ENCODE data around the gene NPAS1.

NPAS1 gene, protein sequence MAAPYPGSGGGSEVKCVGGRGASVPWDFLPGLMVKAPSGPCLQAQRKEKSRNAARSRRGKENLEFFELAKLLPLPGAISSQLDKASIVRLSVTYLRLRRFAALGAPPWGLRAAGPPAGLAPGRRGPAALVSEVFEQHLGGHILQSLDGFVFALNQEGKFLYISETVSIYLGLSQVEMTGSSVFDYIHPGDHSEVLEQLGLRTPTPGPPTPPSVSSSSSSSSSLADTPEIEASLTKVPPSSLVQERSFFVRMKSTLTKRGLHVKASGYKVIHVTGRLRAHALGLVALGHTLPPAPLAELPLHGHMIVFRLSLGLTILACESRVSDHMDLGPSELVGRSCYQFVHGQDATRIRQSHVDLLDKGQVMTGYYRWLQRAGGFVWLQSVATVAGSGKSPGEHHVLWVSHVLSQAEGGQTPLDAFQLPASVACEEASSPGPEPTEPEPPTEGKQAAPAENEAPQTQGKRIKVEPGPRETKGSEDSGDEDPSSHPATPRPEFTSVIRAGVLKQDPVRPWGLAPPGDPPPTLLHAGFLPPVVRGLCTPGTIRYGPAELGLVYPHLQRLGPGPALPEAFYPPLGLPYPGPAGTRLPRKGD

GRCh38 chr19:47019431-47020041, at the start of gene NPAS1:
TSS of gene NPAS1 (plus strand) at chr19:47019837. CDS start at chr19:47021048, 1,211 bp downstream.
- Histone ChIP-seq H3K36me3 (ENCODE audit: control insufficient read depth, insufficient read depth, low read length) (no peaks in the 10 kb centered on the region), H3K27me3 (ENCODE audit: control insufficient read depth, insufficient read depth, low read length) (peaks cover 51% of the 10 kb centered on the region), H3K4me3 (ENCODE audit: low read depth, low read length) (peak within 1 kb of the TSS; percentile 82), H3K4me1 (ENCODE audit: control insufficient read depth, insufficient read depth, low read length) (peaks cover 8% of the 10 kb centered on the region), H3K9ac (ENCODE audit: low read depth, low read length) (no peak within 1 kb of the TSS), H3K9me3 (ENCODE audit: control insufficient read depth, insufficient read depth, low read length) (no peaks in the 10 kb centered on the region)

DNA sequence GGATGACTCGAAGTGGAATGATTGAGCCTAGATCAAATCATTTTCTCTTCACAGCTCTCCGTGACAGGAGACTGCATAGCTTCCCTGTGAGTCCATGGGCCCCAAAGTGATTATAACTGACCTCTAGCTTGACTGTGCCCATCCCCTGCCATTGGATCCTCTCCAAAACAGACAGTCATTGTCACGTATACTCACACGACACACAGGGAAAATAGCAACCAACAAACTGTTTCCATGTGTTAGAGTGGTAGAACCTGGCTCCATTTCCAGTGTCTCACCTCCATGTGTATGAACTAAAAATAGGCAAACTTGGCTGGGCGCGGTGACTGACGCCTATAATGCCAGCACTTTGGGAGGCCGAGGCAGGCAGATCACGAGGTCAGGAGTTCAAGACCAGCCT, 48.8 kb upstream of the NPAS1 start:
- Histone ChIP-seq H3K4me1 (ENCODE audit: control insufficient read depth, insufficient read depth, low read length) (peaks cover 3% of the 10 kb centered on the region), H3K9me3 (ENCODE audit: control insufficient read depth, insufficient read depth, low read length) (no peaks in the 10 kb centered on the region), H3K36me3 (ENCODE audit: control insufficient read depth, insufficient read depth, low read length) (no peaks in the 10 kb centered on the region), H3K4me3 (ENCODE audit: low read depth, low read length) (no peak overlapping the region), H3K27me3 (ENCODE audit: control insufficient read depth, insufficient read depth, low read length) (no peaks in the 10 kb centered on the region), H3K9ac (ENCODE audit: low read depth, low read length) (no peak overlapping the region)

DNA sequence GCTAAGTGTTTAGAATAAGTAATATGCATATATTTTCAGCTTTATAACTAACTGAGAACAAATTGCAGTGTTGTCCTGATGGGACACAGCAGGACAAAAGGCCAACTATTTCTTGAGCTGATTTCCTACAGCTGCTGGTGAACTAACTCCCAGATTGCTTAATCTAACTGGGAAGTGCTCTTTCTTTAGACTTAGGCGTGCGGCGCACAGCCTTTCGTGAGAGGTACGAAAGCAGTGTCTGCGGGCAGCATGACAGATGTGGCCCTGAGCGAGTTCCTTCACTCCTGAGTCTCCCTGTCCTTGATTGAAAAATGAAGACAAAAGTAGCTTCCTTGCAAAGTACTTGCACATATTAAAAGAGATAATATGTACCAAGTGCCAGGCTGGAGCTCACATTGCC, 47.3 kb upstream of the NPAS1 start:
- Histone ChIP-seq H3K4me1 (ENCODE audit: control insufficient read depth, insufficient read depth, low read length) (peaks cover 5% of the 10 kb centered on the region), H3K9me3 (ENCODE audit: control insufficient read depth, insufficient read depth, low read length) (no peaks in the 10 kb centered on the region), H3K9ac (ENCODE audit: low read depth, low read length) (no peak overlapping the region), H3K36me3 (ENCODE audit: control insufficient read depth, insufficient read depth, low read length) (no peaks in the 10 kb centered on the region), H3K27me3 (ENCODE audit: control insufficient read depth, insufficient read depth, low read length) (no peaks in the 10 kb centered on the region), H3K4me3 (ENCODE audit: low read depth, low read length) (no peak overlapping the region)

DNA sequence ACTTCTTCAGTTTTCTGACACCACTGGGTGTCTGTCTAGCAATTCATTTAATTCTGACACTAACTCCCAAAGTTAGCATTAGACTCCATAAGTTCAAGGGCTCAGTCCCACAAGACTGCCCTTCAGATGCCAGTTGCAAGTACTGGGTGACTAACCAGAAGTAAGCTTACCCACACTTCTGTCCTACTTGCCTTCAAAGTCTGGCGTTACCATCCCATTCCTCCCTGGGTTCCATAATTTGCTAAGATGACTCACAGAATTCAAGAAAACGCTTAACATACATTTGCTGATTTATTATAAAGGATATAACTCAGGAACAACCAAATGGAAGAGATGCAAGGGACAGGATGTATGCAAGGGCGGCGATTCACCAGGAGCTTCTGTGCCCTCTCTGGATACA, 45.5 kb upstream of the NPAS1 start:
- H3K9ac ChIP-seq (ENCODE audit: low read depth, low read length) = no peak overlapping the region

DNA sequence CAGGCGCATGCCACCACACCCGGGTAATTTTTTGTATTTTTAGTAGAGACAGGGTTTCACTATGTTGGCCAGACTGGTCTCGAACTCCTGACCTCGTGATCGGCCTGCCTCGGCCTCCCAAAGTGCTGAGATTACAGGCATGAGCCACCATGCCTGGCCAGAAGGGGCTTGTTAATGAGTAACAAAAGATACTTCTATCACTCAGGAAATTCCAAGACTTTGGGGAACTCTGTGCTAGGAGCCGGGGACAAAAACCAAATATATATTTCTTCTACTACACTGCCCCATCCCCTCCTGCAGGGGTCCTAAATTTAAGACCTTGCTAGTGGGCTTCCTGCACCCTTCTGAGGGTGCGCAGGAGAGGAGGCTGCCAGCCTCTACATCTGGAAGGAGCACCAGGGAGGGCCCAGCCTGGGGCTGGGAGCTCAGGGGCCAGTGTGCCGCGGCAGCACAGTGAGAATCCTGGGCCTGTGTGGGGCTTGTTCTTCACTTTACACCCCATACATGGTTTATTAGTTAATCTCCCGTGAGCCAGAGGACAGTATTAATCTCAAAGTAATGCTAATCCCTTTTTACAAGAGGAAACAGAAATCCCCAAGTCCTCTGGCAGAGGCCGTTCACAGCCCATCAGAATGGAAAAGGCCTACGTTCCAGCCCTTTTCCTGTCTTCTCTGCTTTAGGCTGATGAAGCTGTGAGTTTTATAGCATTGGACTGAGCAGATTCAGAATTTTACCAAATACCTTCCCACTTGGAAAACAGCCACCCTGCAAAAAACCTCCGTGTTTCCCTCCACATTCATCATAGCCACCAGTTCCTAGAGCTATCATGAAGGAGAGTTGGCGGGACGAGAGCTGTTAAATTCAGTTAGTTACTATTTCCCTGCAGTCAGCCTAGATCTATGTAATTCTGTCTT, 44.4 kb upstream of the NPAS1 start:
- no peaks in the 10 kb centered on the region for H3K27me3 ChIP-seq (ENCODE audit: control insufficient read depth, insufficient read depth, low read length)
- no peaks in the 10 kb centered on the region for H3K36me3 ChIP-seq (ENCODE audit: control insufficient read depth, insufficient read depth, low read length)
- no peak overlapping the region for H3K4me3 ChIP-seq (ENCODE audit: low read depth, low read length)
- no peak overlapping the region for H3K9ac ChIP-seq (ENCODE audit: low read depth, low read length)
- H3K4me1 ChIP-seq (ENCODE audit: control insufficient read depth, insufficient read depth, low read length) = peaks cover 5% of the 10 kb centered on the region
- H3K9me3 ChIP-seq (ENCODE audit: control insufficient read depth, insufficient read depth, low read length) = no peaks in the 10 kb centered on the region

More for the DNA sequence above, 45.5 kb upstream of the NPAS1 start:
- no peaks in the 10 kb centered on the region for H3K27me3 ChIP-seq (ENCODE audit: control insufficient read depth, insufficient read depth, low read length)
- no peak overlapping the region for H3K4me3 ChIP-seq (ENCODE audit: low read depth, low read length)
- H3K9me3 ChIP-seq (ENCODE audit: control insufficient read depth, insufficient read depth, low read length) = no peaks in the 10 kb centered on the region
- no peaks in the 10 kb centered on the region for H3K36me3 ChIP-seq (ENCODE audit: control insufficient read depth, insufficient read depth, low read length)
- peaks cover 5% of the 10 kb centered on the region for H3K4me1 ChIP-seq (ENCODE audit: control insufficient read depth, insufficient read depth, low read length)

GRCh38 chr19:46975925-46976782, 43.5 kb upstream of the NPAS1 start:
- Histone ChIP-seq H3K9ac (ENCODE audit: low read depth, low read length) (no peak overlapping the region), H3K27me3 (ENCODE audit: control insufficient read depth, insufficient read depth, low read length) (no peaks in the 10 kb centered on the region), H3K36me3 (ENCODE audit: control insufficient read depth, insufficient read depth, low read length) (no peaks in the 10 kb centered on the region), H3K4me1 (ENCODE audit: control insufficient read depth, insufficient read depth, low read length) (peaks cover 5% of the 10 kb centered on the region), H3K4me3 (ENCODE audit: low read depth, low read length) (no peak overlapping the region), H3K9me3 (ENCODE audit: control insufficient read depth, insufficient read depth, low read length) (no peaks in the 10 kb centered on the region)

- Histone ChIP-seq H3K4me1 (ENCODE audit: control insufficient read depth, insufficient read depth, low read length) (peaks cover 5% of the 10 kb centered on the region), H3K27me3 (ENCODE audit: control insufficient read depth, insufficient read depth, low read length) (no peaks in the 10 kb centered on the region), H3K4me3 (ENCODE audit: low read depth, low read length) (no peak overlapping the region), H3K9ac (ENCODE audit: low read depth, low read length) (no peak overlapping the region), H3K9me3 (ENCODE audit: control insufficient read depth, insufficient read depth, low read length) (no peaks in the 10 kb centered on the region), H3K36me3 (ENCODE audit: control insufficient read depth, insufficient read depth, low read length) (no peaks in the 10 kb centered on the region)
Observed at GRCh38 chr19:46976845-46977320, 42.8 kb upstream of the NPAS1 start.

GRCh38 chr19:46977548-46977947, 42.1 kb upstream of the NPAS1 start:
- Histone ChIP-seq H3K9ac (ENCODE audit: low read depth, low read length) (no peak overlapping the region), H3K4me1 (ENCODE audit: control insufficient read depth, insufficient read depth, low read length) (peaks cover 5% of the 10 kb centered on the region), H3K27me3 (ENCODE audit: control insufficient read depth, insufficient read depth, low read length) (no peaks in the 10 kb centered on the region), H3K9me3 (ENCODE audit: control insufficient read depth, insufficient read depth, low read length) (no peaks in the 10 kb centered on the region), H3K4me3 (ENCODE audit: low read depth, low read length) (no peak overlapping the region), H3K36me3 (ENCODE audit: control insufficient read depth, insufficient read depth, low read length) (no peaks in the 10 kb centered on the region)

DNA sequence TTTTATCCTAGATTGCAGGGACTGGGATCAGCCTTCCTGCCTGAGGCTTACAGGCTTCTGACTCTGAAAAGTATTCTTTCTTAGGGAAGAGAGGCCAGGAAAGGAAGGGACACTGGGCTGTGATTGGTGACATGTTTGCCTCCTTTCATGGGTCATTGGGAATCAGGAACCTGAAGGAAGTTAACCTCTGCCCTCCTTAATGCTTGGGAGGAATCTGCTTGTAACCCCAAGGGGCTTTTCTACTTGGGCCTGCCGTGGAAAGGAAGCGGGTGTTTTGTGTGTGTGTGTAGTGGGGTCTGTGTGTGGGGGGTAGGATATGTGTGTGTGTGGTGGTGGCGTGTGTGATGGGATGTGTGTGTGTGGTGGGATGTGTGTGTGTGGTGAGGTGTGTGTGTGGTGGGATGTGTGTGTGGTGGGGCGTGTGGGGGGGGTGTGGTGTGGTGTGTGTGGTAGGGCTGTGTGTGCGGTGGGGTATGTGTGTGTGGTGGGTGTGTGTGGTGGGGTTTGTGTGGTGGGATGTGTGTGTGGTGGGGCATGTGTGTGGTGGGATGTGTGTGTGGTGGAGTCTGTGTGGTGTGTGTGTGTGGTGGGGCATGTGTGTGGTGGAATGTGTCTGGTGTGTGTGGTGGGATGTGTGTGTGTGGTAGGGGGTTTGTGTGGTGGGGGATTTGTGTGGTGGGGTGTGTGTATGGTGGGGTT, 41.3 kb upstream of the NPAS1 start:
- H3K9ac ChIP-seq (ENCODE audit: low read depth, low read length) = no peak overlapping the region

More for the DNA sequence above, 41.3 kb upstream of the NPAS1 start:
- Histone ChIP-seq H3K4me1 (ENCODE audit: control insufficient read depth, insufficient read depth, low read length) (peaks cover 5% of the 10 kb centered on the region), H3K9me3 (ENCODE audit: control insufficient read depth, insufficient read depth, low read length) (no peaks in the 10 kb centered on the region), H3K4me3 (ENCODE audit: low read depth, low read length) (no peak overlapping the region), H3K27me3 (ENCODE audit: control insufficient read depth, insufficient read depth, low read length) (no peaks in the 10 kb centered on the region), H3K36me3 (ENCODE audit: control insufficient read depth, insufficient read depth, low read length) (no peaks in the 10 kb centered on the region)

Data from iPS-15b (cell line).